Ammon's horn (tissue), 1 donor: ENCODE results near the gene COX19.
"Not testable (repeated sequence)": the region's sequence is repeated elsewhere in the genome, so short reads cannot be mapped to it uniquely, and the experiment has no call there.

Source experiments
- DNase-seq: peaks from one replicate; pipeline ENCODE4 v3.0.0-alpha.2; 2016; ENCODE audit warnings: low spot score

Gene COX19

DNA sequence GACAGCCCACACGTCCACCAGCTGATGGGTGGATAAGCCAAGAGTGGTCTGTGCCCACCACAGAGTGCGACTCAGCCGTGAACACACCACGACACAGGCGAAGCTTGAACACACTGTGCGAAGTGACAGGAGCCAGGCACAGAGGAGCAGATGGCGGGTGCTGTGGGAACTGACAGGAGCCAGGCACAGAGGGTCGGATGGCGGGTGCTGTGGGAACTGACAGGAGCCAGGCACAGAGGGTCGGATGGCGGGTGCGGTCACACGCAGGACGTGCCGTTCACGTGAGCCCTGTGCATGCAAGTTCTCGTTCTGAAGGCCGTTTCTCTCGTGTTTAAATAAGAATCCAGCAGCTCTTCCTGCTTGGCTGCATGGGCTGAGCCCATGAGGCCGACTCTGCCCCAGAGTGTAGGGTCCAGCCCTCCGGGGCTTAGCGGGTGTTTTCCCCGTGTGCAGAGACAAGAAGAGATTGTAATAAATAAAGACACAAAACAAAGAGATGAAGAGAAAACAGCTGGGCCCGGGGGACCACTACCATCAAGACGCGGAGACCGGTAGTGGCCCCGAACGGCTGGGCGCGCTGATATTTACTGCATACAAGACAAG is 15.0 kb downstream of the COX19 start:
- no peak for DNase-seq

- not testable (repeated sequence) for DNase-seq
These were observed 15.6 kb downstream of the COX19 start for GRCh38 chr7:959740-960139.

DNA sequence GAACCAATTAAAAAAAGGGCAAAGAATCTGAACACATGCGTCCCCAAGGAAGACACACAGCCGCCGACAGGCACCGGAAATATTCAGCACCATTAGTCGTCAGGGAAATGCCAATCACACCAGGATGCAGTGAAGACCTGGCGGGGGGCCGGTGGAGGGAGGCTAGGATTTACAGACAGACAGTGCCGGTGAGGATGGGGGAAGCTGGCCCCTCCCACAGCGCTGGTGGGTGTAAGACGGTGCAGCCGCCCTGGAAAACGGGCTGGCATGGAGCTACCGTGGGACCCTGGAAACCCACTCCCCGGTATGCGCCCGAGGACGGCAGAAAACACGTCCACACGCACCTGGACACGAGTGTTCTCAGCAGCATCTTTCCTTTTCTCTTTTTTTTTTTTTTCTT is 16.1 kb downstream of the COX19 start:
- DNase-seq = no peak

- DNase-seq = no peak
These were observed 16.8 kb downstream of the COX19 start for GRCh38 chr7:958221-959200.

GRCh38 chr7:957418-958220 is 17.7 kb downstream of the COX19 start:
- DNase-seq = peak; percentile 50

GRCh38 chr7:956031-956430 is 19.3 kb downstream of the COX19 start:
- DNase-seq = no peak

DNA sequence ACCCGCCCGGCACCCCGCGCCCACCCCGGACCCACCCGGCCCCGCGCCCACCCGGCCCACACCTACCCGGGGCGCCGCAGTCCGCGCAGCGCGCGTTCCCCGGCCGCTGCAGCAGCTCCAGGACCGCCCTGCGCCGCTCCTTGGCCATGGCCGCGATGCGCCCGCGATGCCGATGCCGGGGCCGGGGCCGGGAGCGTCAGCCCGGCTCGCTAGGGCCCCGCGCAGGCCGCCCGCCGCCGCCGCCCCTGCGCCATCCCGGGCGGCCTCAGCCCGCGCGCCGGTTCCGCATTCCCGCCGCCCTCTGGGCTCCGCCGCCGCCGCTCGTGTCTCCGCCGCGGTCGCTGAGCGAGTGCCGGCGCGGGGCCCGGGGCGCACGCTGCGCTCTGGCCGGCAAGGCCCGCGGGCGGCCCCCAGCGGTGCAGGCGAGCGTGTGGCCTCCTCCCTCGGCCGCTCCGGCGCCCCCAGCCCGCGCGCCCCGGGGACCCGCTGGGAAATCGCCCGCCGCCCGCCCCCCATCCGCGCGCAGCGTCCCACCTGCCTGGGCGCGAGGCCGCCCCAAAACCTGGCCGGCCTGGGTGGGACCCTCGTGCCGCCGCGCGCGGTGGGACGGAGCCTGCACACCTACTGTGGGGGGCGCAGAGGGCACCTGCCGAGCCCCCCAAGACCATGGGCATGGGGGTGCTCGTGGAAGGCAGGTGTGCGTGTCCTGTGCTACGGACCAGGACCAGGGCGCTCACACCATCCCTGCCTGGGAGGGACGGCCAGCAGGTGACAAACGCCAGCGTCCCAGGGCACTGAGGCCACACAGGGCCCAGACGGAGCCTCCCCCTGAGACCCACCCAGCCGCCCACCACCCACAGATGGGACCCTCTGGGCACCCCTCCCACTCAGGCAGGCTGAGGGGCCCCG is 20.8 kb downstream of the COX19 start, which contains the start of gene ADAP1:
TSS of gene ADAP1 (minus strand) at position 351 of the 909 bp plus-strand sequence. CDS start at position 148, 203 bp downstream.
- DNase-seq = peak; percentile 61

GRCh38 chr7:953547-954327 is 21.6 kb downstream of the COX19 start:
- peak; percentile 88 for DNase-seq

GRCh38 chr7:952548-953441 is 22.6 kb downstream of the COX19 start:
- DNase-seq = no peak

- DNase-seq = no peak
These were observed 23.3 kb downstream of the COX19 start for GRCh38 chr7:951881-952547.

GRCh38 chr7:949021-949934 is 26.1 kb downstream of the COX19 start:
- DNase-seq = no peak

- no peak for DNase-seq
These were observed 27.7 kb downstream of the COX19 start for GRCh38 chr7:947391-948210.

GRCh38 chr7:946256-946996 is 28.9 kb downstream of the COX19 start:
- no peak for DNase-seq

- no peak for DNase-seq
These were observed 29.6 kb downstream of the COX19 start for GRCh38 chr7:945556-946255.

GRCh38 chr7:945147-945555 is 30.2 kb downstream of the COX19 start:
- DNase-seq = no peak
